Stomach (tissue), 9 donors: Measurements from ENCODE around the gene KCNE2. TPM values are rescaled to one million over a fixed set of nuclear protein-coding genes. Genes with fewer than 3 reads are reported as not detected.

ENCODE experiments used
- DNase-seq, 2 donors: peaks; one replicate each; pipeline versions ENCODE4 v3.0.0 to v3.0.0-alpha.2; 2013 to 2019
- H3K27ac ChIP-seq, 5 donors: fragments of 200-600 bp in 4 of 5; sonication (generic) in 4 of 5; one replicate each; pipeline ENCODE4 v1.5.1; 2013 to 2019; ENCODE audit warnings: mild to moderate bottlenecking in 1 of 5, moderate library complexity in 1 of 5
- H3K27me3 ChIP-seq, 3 donors: fragments of 200-600 bp; sonication (generic); one replicate each; pipeline ENCODE4 v1.5.1; 2017 to 2019; ENCODE audit warnings: mixed run types in 1 of 3
- H3K36me3 ChIP-seq, 4 donors: fragments of 200-600 bp; sonication (generic); 1 replicate in 3 of 4; 2 replicates in 1 of 4; pipeline ENCODE4 v1.5.1; 2016 to 2019
- H3K4me1 ChIP-seq, 4 donors: fragments of 200-600 bp; sonication (generic); one replicate each; pipeline ENCODE4 v1.5.1; 2016 to 2019
- H3K4me3 ChIP-seq, 4 donors: fragments of 200-600 bp; sonication (generic) in 3 of 4; one replicate each; pipeline ENCODE4 v1.5.1; 2016 to 2019; ENCODE audit warnings: mild to moderate bottlenecking in 1 of 4
- H3K9me3 ChIP-seq, 4 donors: fragments of 200-600 bp; sonication (generic); one replicate each; pipeline ENCODE4 v1.5.1; 2016 to 2019
- CTCF ChIP-seq, 7 experiments: fragments of 450-650 bp in 4 of 7; fragments of 200-600 bp in 3 of 7; sonication (generic) in 3 of 7; IDR thresholded peaks; one replicate each; pipeline ENCODE4 v1.5.1; 2016 to 2019; ENCODE audit warnings: antibody characterized with exemption in 7 of 7, control low read depth in 2 of 7, mild to moderate bottlenecking in 1 of 7
- EP300 ChIP-seq: sonication (generic); formaldehyde crosslinking; IDR thresholded peaks from one replicate; pipeline ENCODE4 v1.6.1; 2017; ENCODE audit warnings: antibody characterized with exemption
- POLR2A ChIP-seq, 4 donors: fragments of 450-650 bp; IDR thresholded peaks; one replicate each; pipeline ENCODE4 v1.6.1; 2016; ENCODE audit warnings: antibody characterized with exemption in 4 of 4, control low read depth in 2 of 4, mild to moderate bottlenecking in 1 of 4, moderate library complexity in 1 of 4
- POLR2AphosphoS5 ChIP-seq, 3 donors: sonication (generic); formaldehyde crosslinking; IDR thresholded peaks; one replicate each; pipeline ENCODE4 v1.6.1; 2016; ENCODE audit warnings: antibody characterized with exemption in 3 of 3
- WGBS, 5 donors: extraction: QIAGEN DNeasy Blood & Tissue Kit in 3 of 5; methylation state at CpG; one replicate each; pipeline versions ENCODE4 v1.1.5 to v1.1.7; 2013 to 2018; 5-methylcytosine and 5-hydroxymethylcytosine counted together
- intact Hi-C: fragments of 100-400 bp; cut with DNase I; formaldehyde crosslinking; loops from one replicate; pipeline ENCODE4 v1.15.1; 2023; ENCODE audit warnings: low total_unique reads
- polyA plus RNA-seq, 3 donors: library from polyadenylated mRNA; stranded (reverse); fragments of 200-250 nt; gene quantifications; one replicate each; pipeline ENCODE4 v1.2.3, GENCODE V29; 2013
- total RNA-seq, 5 donors: library from RNA; depleted of rRNA; stranded (reverse); fragments of >200 nt; gene quantifications; one replicate each; pipeline versions ENCODE4 v1.1.0 to v1.2.3, GENCODE V29; 2014 to 2016
- donor health status: healthy with polysubstance abuse.
- donor health status: Bipolar disorder and iron deficiency.
- donor health status: healthy.

The KCNE2 gene
- total and polyA plus RNA-seq, 8 donors = 34.4 to 294 (median 126) TPM; not detected in 1

DNA sequence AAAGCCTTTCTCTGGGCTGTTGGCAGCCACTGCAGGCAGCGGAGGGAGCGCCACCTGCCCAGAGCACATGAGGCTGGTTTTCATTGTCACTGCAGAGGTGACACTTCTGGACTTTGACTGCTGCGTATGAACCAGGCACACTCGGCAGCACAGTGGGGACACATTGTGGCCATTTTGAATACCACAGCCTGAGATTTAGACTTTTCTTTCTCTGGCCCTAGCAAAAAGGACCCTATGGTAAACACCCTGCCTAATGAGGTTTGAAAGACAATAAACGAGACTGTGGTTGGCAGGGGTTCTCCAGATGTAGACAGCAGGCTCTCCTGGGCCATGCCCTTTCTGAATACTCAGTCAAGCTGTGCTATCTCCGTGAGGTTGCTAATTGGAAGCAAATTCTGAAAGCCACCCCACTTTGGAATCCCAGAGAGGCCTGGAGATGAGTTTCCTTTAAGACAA, 12.0 kb upstream of the KCNE2 start:
- TF ChIP-seq POLR2AphosphoS5 (IDR thresholded peaks at IDR 0.05) (peak in 2 of 3 donors; percentile 30 to 73), CTCF (IDR thresholded peaks at IDR 0.05) (peak in 5 of 7 experiments; percentile 40 to 83 (median 54)), POLR2A (IDR thresholded peaks at IDR 0.05) (no peak)
- Histone ChIP-seq H3K27ac (no peak overlapping the region), H3K4me3 (no peak overlapping the region), H3K27me3 (peaks cover 0 to 6% (median 0%) of the 10 kb centered on the region in 3 donors), H3K9me3 (no peaks in the 10 kb centered on the region), H3K36me3 (no peaks in the 10 kb centered on the region), H3K4me1 (peaks cover 0 to 13% (median 4%) of the 10 kb centered on the region in 4 donors)
- intact Hi-C loops = no loop called here
- DNase-seq = peak; percentile 61 to 90
- WGBS, 5 donors = 20 to 26% (median 26%) methylated on average over 6 of the region's 6 CpGs

GRCh38 chr21:34352556-34352955, 11.2 kb upstream of the KCNE2 start:
- no peak for DNase-seq
- no peak for TF ChIP-seq POLR2AphosphoS5 (IDR thresholded peaks at IDR 0.05)
- TF ChIP-seq POLR2A (IDR thresholded peaks at IDR 0.05) = no peak
- no peak for TF ChIP-seq CTCF (IDR thresholded peaks at IDR 0.05)
- no peak for TF ChIP-seq EP300
- Histone ChIP-seq H3K36me3 (no peaks in the 10 kb centered on the region), H3K27me3 (peaks cover 0 to 6% (median 0%) of the 10 kb centered on the region in 3 donors), H3K9me3 (no peaks in the 10 kb centered on the region), H3K4me3 (no peak overlapping the region), H3K4me1 (peaks cover 0 to 7% (median 3%) of the 10 kb centered on the region in 4 donors), H3K27ac (no peak overlapping the region)
- intact Hi-C loops = no loop called here
- WGBS, 5 donors = 91 to 95% (median 94%) methylated on average over 4 of the region's 4 CpGs

- Histone ChIP-seq H3K27ac (no peak overlapping the region), H3K36me3 (no peaks in the 10 kb centered on the region), H3K4me1 (peaks cover 0 to 7% (median 0%) of the 10 kb centered on the region in 4 donors), H3K27me3 (peaks cover 0 to 6% (median 0%) of the 10 kb centered on the region in 3 donors), H3K4me3 (no peak overlapping the region), H3K9me3 (no peaks in the 10 kb centered on the region)
- TF ChIP-seq CTCF (IDR thresholded peaks at IDR 0.05) (no peak), POLR2AphosphoS5 (IDR thresholded peaks at IDR 0.05) (no peak), EP300 (no peak), POLR2A (IDR thresholded peaks at IDR 0.05) (no peak)
- DNase-seq = no peak
- 80 to 91% (median 88%) methylated on average over 6 of the region's 6 CpGs for WGBS, 5 donors
- intact Hi-C loops = no loop called here
Observed at GRCh38 chr21:34353182-34353581, 10.6 kb upstream of the KCNE2 start.

GRCh38 chr21:34354836-34355235, 9.0 kb upstream of the KCNE2 start:
- H3K36me3 ChIP-seq = no peaks in the 10 kb centered on the region
- H3K4me1 ChIP-seq = peaks cover 0 to 7% (median 0%) of the 10 kb centered on the region in 4 donors
- no peaks in the 10 kb centered on the region for H3K9me3 ChIP-seq
- no peak for TF ChIP-seq CTCF (IDR thresholded peaks at IDR 0.05)
- TF ChIP-seq POLR2AphosphoS5 (IDR thresholded peaks at IDR 0.05) = no peak
- no peak for TF ChIP-seq POLR2A (IDR thresholded peaks at IDR 0.05)
- no peak for TF ChIP-seq EP300
- no peak overlapping the region for H3K27ac ChIP-seq
- peaks cover 0 to 6% (median 0%) of the 10 kb centered on the region in 3 donors for H3K27me3 ChIP-seq
- DNase-seq = no peak
- intact Hi-C loops = no loop called here
- WGBS, 5 donors = 75 to 89% (median 79%) methylated on average over 4 of the region's 4 CpGs
- H3K4me3 ChIP-seq = no peak overlapping the region
